ENCODE measurements around the gene RMRP.

Gene RMRP

GRCh38 chr9:35696520-35697215 lies 38.8 kb upstream of the RMRP start:
- peak; percentile 18 to 48 for DNase-seq (ENCODE audit: low read depth in 1 of 2, low spot score in 1 of 2)
- no peaks in the 10 kb centered on the region for H3K27me3 ChIP-seq (ENCODE audit: insufficient read depth, poor library complexity, severe bottlenecking)
- no peak overlapping the region for H3K27ac ChIP-seq (replicated peaks)
- TF ChIP-seq GABPA (IDR thresholded peaks at IDR 0.05; ENCODE audit: low read depth) (no peak), SPI1 (IDR thresholded peaks at IDR 0.05; ENCODE audit: borderline replicate concordance, low read depth) (no peak), CTCF (IDR thresholded peaks at IDR 0.05; ENCODE audit: insufficient read depth, low read length) (peak; percentile 96), REST (IDR thresholded peaks at IDR 0.05; ENCODE audit: insufficient replicate concordance, low read depth) (no peak), POLR2AphosphoS5 (IDR thresholded peaks at IDR 0.05; ENCODE audit: low read depth) (0 out of 2 replicates have a peak, but pooled peaks have one; percentile 39)
- no peak overlapping the region for H3K4me3 ChIP-seq (replicated peaks; ENCODE audit: insufficient read depth, low read length)

- Histone ChIP-seq H3K4me3 (replicated peaks; ENCODE audit: insufficient read depth, low read length) (no peak overlapping the region), H3K27ac (replicated peaks) (no peak overlapping the region), H3K27me3 (ENCODE audit: insufficient read depth, poor library complexity, severe bottlenecking) (no peaks in the 10 kb centered on the region)
- no peak for DNase-seq (ENCODE audit: low read depth in 1 of 2, low spot score in 1 of 2)
- TF ChIP-seq POLR2AphosphoS5 (IDR thresholded peaks at IDR 0.05; ENCODE audit: low read depth) (no peak), CTCF (IDR thresholded peaks at IDR 0.05; ENCODE audit: insufficient read depth, low read length) (no peak), SPI1 (IDR thresholded peaks at IDR 0.05; ENCODE audit: borderline replicate concordance, low read depth) (no peak), GABPA (IDR thresholded peaks at IDR 0.05; ENCODE audit: low read depth) (no peak), REST (IDR thresholded peaks at IDR 0.05; ENCODE audit: insufficient replicate concordance, low read depth) (no peak)
Measured at GRCh38 chr9:35695943-35696401, 38.2 kb upstream of the RMRP start.

GRCh38 chr9:35691757-35692301 lies 34.0 kb upstream of the RMRP start:
- TF ChIP-seq REST (IDR thresholded peaks at IDR 0.05; ENCODE audit: insufficient replicate concordance, low read depth): no peak
- no peak for DNase-seq (ENCODE audit: low read depth in 1 of 2, low spot score in 1 of 2)
- no peak overlapping the region for H3K27ac ChIP-seq (replicated peaks)

More at GRCh38 chr9:35691757-35692301, 34.0 kb upstream of the RMRP start:
- H3K4me3 ChIP-seq (replicated peaks; ENCODE audit: insufficient read depth, low read length): no peak overlapping the region
- H3K27me3 ChIP-seq (ENCODE audit: insufficient read depth, poor library complexity, severe bottlenecking): no peaks in the 10 kb centered on the region

Measured in HL-60 (cell line).